Embryonic facial prominence (tissue), 1 donor: ENCODE measurements around the gene MAD1L1.

Source experiments
- DNase-seq: peaks from one replicate; pipeline ENCODE4 v3.0.0-alpha.2; 2016; ENCODE audit errors: extremely low spot score

Gene MAD1L1

DNA sequence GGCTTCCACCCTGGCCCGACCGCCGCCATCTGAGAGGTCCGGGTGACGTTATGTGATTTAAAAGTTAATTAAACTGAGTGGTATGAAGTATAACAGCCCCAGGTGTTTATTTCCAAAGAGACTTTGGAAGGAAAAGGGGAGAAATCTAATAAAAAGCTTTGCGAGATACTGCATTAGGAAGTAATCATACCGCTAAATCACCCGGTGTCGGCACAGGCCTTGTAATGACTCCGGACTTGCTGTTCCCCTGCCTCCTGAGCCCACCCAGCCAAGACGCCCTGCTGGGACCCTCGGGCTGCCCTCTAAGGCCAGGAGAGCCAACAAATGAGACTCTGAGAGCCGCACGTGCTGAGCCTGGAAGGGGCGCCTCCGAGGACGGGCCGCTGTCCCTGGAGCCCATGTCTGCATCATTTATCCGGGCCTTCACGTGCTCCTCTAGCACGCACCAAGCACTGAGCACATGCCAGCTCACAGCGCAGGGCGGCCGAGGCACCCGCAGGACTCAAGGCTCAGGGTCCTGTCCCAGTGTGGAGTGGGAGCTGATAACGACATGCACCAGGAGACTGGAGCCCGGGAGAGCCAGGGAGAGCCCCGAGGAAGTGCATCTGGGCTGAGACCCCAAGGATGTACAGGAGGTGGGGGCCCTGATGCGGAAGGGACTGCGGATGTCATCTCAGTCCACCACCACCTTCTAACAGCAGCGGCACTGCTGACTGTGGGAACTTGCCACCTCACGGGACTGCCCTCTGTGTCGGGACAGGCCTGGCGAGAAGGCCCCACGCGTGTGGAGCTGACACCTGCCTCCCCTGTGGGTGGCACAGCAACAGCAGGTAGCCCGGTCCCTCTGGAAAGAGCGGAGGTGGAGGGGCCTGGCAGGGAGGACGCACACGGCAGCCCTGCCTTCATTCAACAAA, 380.0 kb downstream of the MAD1L1 start:
- no peak for DNase-seq

- DNase-seq: no peak
These were observed 380.8 kb downstream of the MAD1L1 start for GRCh38 chr7:1851721-1852516.

DNA sequence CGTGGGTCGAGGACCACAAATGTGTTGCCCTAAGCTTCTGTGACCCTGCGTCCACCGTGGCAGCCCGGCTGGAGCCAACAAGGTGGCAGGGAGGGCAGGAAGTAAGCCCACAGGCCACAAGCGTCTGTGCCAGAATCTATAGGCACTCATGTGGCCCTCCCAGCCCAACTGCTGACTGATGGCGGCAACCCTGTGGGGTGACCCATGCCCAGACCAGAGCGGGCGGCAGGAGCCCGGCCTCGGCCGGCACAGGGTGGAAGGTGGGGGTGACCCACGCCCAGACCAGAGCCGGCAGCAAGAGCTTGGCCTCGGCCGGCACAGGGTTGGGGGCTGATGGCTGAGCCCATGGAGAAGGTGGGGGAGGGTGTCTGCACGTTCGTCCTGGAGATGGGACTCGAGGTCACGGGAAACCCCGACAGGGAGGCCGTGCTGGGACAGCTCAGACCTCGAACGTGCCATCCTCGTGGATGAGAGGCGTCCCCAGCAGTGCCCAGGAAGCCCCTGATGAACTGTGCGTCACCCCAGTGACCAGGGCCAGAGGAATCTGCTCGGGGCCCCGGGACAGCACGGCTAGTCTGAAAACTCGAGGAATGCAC, 381.7 kb downstream of the MAD1L1 start:
- no peak for DNase-seq

GRCh38 chr7:1850111-1850975, 382.4 kb downstream of the MAD1L1 start:
- no peak for DNase-seq

DNA sequence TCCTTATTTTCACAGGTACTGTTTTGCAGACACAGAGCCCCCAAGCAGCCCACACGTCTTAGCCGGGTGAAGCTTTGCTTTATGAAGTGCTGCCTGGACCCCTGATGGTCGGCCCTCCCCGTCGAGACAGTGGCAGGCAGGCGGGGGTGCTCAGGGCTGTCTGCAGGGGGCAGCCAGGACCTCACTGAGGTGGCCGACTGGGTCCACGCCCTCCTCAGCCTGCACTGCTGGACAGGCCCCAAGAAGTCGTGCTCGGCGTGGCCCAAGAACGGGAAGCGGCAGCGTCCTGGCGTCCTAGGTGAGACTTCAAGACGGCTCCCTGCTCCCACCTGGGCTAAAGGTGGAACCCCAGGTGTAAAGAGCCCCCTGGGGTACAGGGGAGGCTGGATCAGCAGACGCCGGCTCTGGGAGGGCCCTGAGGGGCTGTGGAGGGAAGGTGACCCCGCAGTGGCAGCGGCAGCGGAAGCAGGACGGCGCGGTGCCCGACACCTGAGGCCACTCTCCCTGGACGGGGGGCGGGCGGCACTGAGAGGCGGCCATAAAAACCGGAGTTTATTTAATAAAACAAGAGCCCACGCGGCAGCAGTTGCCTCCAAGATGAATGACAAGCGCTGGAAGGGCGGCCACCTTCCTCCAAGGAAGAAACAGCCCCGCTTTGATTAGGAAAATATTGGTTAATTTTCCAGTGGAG, 383.2 kb downstream of the MAD1L1 start:
- no peak for DNase-seq

GRCh38 chr7:1848911-1849311, 383.8 kb downstream of the MAD1L1 start:
- DNase-seq: no peak

GRCh38 chr7:1848013-1848640, 384.6 kb downstream of the MAD1L1 start:
- no peak for DNase-seq

- no peak for DNase-seq
These were observed 385.3 kb downstream of the MAD1L1 start for GRCh38 chr7:1847260-1848001.

DNA sequence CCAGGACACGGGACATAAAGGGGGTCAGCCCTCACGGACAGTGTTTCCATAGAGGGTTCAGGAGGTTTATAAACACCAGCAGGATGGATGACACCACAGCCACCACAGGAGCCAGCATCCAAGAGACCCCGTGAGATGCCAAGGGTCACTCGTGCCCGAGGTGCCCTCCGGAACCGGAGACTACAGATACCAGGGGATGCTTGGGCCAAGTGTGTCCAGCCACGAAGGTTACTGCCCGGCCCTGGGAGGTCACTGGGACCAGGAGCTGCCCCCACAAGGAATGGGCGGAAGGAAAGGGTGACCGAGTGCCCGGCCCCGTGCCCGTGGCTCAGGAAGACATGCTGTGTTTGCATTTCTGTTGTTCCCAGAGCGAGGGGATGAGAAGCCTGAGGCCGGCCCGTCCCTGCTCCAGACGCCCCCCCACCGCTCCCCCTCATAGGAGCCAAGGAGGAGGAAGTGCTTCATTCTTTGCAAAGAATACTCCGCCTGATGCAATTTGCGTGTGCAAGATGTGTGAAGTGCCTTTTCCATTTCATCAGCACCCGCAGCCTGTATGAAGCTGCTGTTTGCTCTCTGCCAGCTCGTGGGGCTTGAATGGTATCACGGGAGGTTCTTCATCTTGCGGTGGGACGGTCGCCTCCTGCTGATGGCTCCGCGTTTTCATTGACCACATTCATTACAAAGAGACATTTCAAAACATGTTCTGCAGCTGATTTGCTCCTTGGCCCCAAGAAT, 386.2 kb downstream of the MAD1L1 start:
- no peak for DNase-seq

GRCh38 chr7:1845536-1846311, 387.0 kb downstream of the MAD1L1 start:
- no peak for DNase-seq

- DNase-seq: no peak
These were observed 387.8 kb downstream of the MAD1L1 start for GRCh38 chr7:1844951-1845390.

DNA sequence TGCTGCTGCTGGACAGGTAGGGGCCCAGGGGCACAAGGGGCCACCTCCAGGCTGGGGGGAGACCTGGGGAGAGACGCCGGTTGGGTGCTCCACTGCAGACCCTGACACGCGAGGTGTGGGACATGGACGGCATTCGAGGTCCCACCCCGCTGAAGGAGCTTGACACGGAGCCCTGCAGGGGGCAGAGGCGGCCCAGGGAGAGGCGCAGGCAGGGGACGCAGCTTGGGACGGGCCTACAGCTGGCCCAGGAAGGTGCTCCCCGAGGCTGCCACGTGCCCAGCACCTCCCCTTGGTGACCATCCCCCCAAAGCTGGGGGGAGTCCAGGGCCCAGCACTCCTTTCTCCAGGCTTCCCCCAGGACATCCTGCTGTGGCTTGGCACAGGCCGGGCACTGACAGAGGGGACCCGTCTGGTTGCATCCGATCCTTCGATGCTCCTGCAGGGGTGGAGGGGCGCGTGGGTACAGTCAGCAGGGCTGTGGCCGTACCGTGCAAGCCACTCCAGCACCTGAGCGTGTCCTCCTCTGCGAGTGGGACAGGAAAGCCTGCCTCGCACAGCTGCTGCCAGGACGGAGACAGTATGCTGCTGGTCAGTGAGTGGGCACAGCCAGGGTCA, 388.3 kb downstream of the MAD1L1 start:
- DNase-seq: no peak

- no peak for DNase-seq
These were observed 388.8 kb downstream of the MAD1L1 start for GRCh38 chr7:1843921-1844335.

GRCh38 chr7:1843271-1843861, 389.4 kb downstream of the MAD1L1 start:
- peak; percentile 48 for DNase-seq

DNA sequence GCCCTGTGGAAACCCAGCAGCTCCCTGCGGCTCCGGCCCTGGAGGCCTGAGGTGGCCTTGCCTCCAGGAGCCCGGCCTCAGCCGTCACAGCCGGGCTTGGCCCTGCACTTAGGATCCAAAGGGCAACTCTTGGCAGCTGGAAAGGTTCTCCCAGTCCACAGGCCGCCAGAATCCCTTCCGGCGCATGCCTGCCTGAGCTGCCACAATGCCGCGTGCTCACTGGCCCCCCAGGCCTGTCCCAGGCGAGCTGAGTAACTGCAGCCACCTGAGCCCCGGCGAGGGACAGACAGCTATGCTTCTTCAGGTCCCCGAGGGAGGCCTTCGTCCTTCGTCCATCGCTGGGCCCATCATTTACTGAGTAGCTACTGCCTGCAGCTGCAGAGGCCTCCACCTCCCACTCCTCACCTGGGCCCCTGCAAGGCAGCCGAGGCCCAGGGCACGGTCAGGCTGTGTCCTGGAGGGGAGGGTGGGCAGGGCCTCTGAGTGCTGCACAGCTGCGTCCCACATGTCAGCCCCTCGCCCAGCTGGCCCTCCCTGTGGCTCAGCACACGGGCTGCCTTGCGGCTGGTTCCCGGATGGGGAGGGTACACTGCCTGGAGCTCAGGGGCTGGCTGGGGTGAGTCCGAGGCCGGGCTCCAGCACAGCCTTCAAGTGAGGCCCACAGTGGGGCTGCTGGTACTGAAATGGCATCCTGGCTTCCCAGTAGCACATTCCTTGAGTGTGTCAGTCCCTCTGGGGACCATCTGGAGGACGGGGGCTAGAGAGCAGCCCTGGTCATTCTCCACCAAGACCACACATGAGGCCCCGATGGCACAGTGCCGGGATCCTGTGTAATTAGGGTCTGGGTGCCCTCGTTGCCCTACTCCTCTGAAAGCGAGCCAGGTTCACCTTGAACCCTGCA, 390.2 kb downstream of the MAD1L1 start:
- peak; percentile 34 for DNase-seq
